ENCODE results near the gene EFHC2. TPM values are rescaled to one million over a fixed set of nuclear protein-coding genes. Genes with fewer than 3 reads are reported as not detected.

The EFHC2 gene
- total and polyA plus RNA-seq, 2 donors (not counting 1 experiment from before 2014, with no cell fraction given), result 1.1 to 2.6 TPM

- H3K4me2 ChIP-seq (ENCODE audit: extremely low read depth, insufficient read depth, low read length), result peak overlapping the region; percentile 64
Measured at GRCh38 chrX:44342866-44343265, 606 bp downstream of the EFHC2 start.

GRCh38 chrX:44338361-44338760 lies 5.1 kb downstream of the EFHC2 start:
- TF ChIP-seq EZH2 (IDR thresholded peaks at IDR 0.05; ENCODE audit: low read length, missing control alignments) (no peak), CTCF (conservative IDR thresholded peaks at IDR 0.05 in 1 of 2, IDR thresholded peaks at IDR 0.05 in 1 of 2; ENCODE audit: low read depth in 1 of 2, low read length in 2 of 2) (no peak)
- H3K79me2 ChIP-seq (ENCODE audit: control insufficient read depth, insufficient read depth, low read length), result no peaks in the 10 kb centered on the region
- no peaks in the 10 kb centered on the region for H3K9me3 ChIP-seq (ENCODE audit: control insufficient read depth, insufficient read depth, low read depth, low read length)
- H3K4me1 ChIP-seq (ENCODE audit: control insufficient read depth, extremely low read depth, insufficient read depth, low read length), result peaks cover 3% of the 10 kb centered on the region
- no peak overlapping the region for H3K9ac ChIP-seq (ENCODE audit: insufficient read depth, low read length)
- H3K27me3 ChIP-seq (ENCODE audit: control insufficient read depth, insufficient read depth, low read length), result no peaks in the 10 kb centered on the region
- no peak overlapping the region for H3K4me3 ChIP-seq (replicated peaks in 1 of 4; ENCODE audit: control extremely low read depth in 1 of 4, insufficient read depth in 1 of 4, low read depth in 3 of 4, low read length in 4 of 4)
- no peaks in the 10 kb centered on the region for H3K36me3 ChIP-seq (ENCODE audit: control insufficient read depth, insufficient read depth, low read length)
- H3K27ac ChIP-seq (ENCODE audit: insufficient read depth, low read length), result no peak overlapping the region
- no peak overlapping the region for H3K4me2 ChIP-seq (ENCODE audit: extremely low read depth, insufficient read depth, low read length)
- H2AFZ ChIP-seq (ENCODE audit: low read length), result no peak overlapping the region
- DNase-seq (ENCODE audit: low read depth in 2 of 2), result no peak
- H4K20me1 ChIP-seq (ENCODE audit: control insufficient read depth, extremely low read depth, insufficient read depth, low read length), result no peaks in the 10 kb centered on the region

More at GRCh38 chrX:44342866-44343265, 606 bp downstream of the EFHC2 start:
- no peaks in the 10 kb centered on the region for H4K20me1 ChIP-seq (ENCODE audit: control insufficient read depth, extremely low read depth, insufficient read depth, low read length)
- no peaks in the 10 kb centered on the region for H3K79me2 ChIP-seq (ENCODE audit: control insufficient read depth, insufficient read depth, low read length)
- no peak overlapping the region for H2AFZ ChIP-seq (ENCODE audit: low read length)
- TF ChIP-seq EZH2 (IDR thresholded peaks at IDR 0.05; ENCODE audit: low read length, missing control alignments) (no peak), CTCF (conservative IDR thresholded peaks at IDR 0.05 in 1 of 2, IDR thresholded peaks at IDR 0.05 in 1 of 2; ENCODE audit: low read depth in 1 of 2, low read length in 2 of 2) (no peak)
- H3K27me3 ChIP-seq (ENCODE audit: control insufficient read depth, insufficient read depth, low read length), result no peaks in the 10 kb centered on the region
- no peaks in the 10 kb centered on the region for H3K36me3 ChIP-seq (ENCODE audit: control insufficient read depth, insufficient read depth, low read length)
- no peaks in the 10 kb centered on the region for H3K9me3 ChIP-seq (ENCODE audit: control insufficient read depth, insufficient read depth, low read depth, low read length)
- no peak overlapping the region for H3K9ac ChIP-seq (ENCODE audit: insufficient read depth, low read length)
- DNase-seq (ENCODE audit: low read depth in 2 of 2), result no peak
- peak overlapping the region in 2 of 4 experiments; percentile 60 for H3K4me3 ChIP-seq (replicated peaks in 1 of 4; ENCODE audit: control extremely low read depth in 1 of 4, insufficient read depth in 1 of 4, low read depth in 3 of 4, low read length in 4 of 4)
- H3K27ac ChIP-seq (ENCODE audit: insufficient read depth, low read length), result peak overlapping the region; percentile 43
- H3K4me1 ChIP-seq (ENCODE audit: control insufficient read depth, extremely low read depth, insufficient read depth, low read length), result peaks cover 3% of the 10 kb centered on the region

DNA sequence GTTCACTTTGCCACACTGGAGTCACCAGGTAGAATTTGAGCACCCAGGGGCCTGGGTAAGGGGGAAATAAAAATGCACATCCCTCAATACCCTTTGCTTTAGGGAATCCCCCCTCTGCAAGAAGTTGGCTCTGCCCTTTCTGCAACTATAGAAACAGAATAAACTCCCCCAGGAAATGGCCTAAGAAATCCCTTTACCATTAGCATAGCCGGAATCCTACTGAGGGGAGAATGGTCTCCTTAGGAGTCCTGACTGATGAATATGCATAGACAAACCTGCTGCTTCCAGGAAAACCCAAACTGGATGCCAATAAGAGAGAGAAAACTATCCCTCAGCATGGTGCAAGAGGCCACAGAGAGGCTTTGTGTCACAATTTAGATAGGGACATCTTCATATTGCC lies 11.0 kb downstream of the EFHC2 start:
- Histone ChIP-seq H3K27ac (ENCODE audit: insufficient read depth, low read length) (no peak overlapping the region), H4K20me1 (ENCODE audit: control insufficient read depth, extremely low read depth, insufficient read depth, low read length) (no peaks in the 10 kb centered on the region), H3K36me3 (ENCODE audit: control insufficient read depth, insufficient read depth, low read length) (no peaks in the 10 kb centered on the region), H2AFZ (ENCODE audit: low read length) (no peak overlapping the region), H3K9me3 (ENCODE audit: control insufficient read depth, insufficient read depth, low read depth, low read length) (no peaks in the 10 kb centered on the region), H3K79me2 (ENCODE audit: control insufficient read depth, insufficient read depth, low read length) (no peaks in the 10 kb centered on the region), H3K4me3 (replicated peaks in 1 of 4; ENCODE audit: control extremely low read depth in 1 of 4, insufficient read depth in 1 of 4, low read depth in 3 of 4, low read length in 4 of 4) (no peak overlapping the region), H3K4me2 (ENCODE audit: extremely low read depth, insufficient read depth, low read length) (no peak overlapping the region), H3K27me3 (ENCODE audit: control insufficient read depth, insufficient read depth, low read length) (no peaks in the 10 kb centered on the region), H3K9ac (ENCODE audit: insufficient read depth, low read length) (no peak overlapping the region), H3K4me1 (ENCODE audit: control insufficient read depth, extremely low read depth, insufficient read depth, low read length) (no peaks in the 10 kb centered on the region)
- no peak for DNase-seq (ENCODE audit: low read depth in 2 of 2)
- no peak for TF ChIP-seq CTCF (conservative IDR thresholded peaks at IDR 0.05 in 1 of 2, IDR thresholded peaks at IDR 0.05 in 1 of 2; ENCODE audit: low read depth in 1 of 2, low read length in 2 of 2)
- TF ChIP-seq EZH2 (IDR thresholded peaks at IDR 0.05; ENCODE audit: low read length, missing control alignments), result no peak
